ENCODE data around the gene FAM193B.
A peak's percentile ranks its signal among the peaks of the same experiment; 100 is the strongest.
"Not testable (repeated sequence)": the region's sequence is repeated elsewhere in the genome, so short reads cannot be mapped to it uniquely, and the experiment has no call there.

The FAM193B gene

DNA sequence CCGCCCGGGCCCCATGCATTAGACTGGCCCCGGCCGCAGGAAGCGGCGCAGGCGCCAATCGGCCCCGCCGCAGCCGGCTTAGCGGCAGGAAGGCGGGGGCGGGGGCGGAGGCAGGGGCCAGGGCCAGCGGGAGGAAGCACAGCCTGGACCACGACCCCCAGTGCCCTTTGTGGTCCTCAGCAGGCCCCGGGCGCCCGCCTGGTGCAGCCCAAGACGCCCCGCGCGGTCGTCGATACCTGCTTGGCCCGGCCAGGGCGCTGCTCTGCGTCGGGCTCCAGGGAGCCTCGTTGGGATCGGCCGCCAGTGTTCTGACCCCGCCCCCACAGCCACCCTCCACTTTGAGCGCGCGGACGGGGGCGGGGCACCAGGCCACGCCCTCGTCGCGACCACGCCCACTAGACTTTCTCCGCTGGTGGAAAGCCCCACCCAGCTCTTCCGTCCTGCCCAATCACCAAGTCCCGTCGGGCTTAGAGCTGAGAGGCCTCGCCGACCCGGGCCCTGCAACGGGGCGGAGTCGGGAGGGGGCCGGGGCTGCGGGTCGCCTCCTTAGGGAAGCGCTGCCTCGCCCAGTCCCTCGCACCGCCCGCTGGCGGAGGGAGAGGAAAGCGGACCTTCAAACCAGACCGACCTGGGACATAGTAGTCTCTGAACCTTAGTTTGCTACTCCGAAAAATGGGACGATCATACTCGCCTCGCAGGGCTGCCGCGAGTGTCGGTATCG lies 56.9 kb downstream of the FAM193B start, which contains the start of gene PDLIM7:
Gene PDLIM7 (minus strand): TSS at position 313 of the 721 bp plus-strand sequence. CDS start 1,092 bp downstream, outside the sequence.
- peak; percentile 95 for DNase-seq

DNA sequence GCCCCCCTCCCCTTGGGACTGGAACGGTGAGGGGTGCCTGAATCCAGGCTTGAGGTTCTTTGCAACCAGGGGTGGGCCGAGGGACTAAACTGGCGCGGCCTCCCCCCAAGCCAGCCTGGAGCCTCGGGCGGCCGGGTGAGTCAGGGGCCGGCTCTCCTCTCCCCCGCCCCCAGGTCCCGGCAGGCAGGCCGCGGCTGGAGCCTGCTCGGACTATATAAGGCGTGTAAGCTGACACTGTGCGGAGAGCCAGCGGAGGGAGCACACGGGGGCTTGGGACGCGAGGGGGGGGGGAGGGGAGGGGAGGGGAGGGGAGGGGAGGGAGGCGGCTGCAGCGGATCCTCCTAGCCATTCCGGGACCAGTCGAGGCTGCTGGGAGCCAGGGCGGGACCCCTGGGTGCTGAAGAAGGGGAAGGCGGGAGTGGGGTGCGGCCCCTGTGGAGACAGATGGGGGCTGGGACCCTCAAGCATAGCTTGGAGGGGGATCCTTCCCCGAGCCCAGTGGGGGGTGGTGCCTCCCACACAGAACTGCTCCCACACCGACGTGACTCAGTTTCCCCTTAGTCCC lies 57.6 kb downstream of the FAM193B start:
- DNase-seq: peak in 1 of 2 experiments; percentile 29

DNA sequence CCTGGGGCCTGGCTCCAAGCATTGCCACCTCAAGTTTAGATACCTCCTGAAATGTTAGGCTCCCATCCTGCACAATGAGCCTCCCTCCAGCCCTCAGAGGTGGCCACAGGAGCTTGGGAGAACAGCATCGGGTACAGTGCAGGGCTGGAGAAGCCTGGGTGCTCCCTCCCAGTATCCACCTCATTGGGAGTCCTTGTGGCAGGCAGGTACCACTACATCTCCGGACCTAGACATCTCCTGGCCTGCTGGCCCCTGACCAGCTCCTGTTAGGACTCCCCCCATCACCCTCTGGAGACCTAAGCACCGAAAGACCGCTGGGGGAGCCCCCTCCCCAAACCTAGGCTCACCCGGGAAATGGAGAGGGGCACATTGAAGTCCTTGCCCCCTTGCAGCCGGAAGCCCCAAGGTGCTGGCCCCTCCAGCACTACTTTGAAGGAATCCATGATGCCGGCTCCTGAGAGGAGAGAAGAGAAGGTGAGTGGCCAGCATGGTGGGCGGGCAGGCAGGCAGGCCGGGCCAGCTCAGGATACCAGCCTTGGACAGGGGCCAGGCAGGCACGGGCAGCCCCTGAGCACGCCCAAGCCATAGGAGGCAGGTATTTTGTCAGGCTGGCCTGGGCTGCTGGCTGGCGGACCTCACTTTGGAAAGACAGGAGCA lies 58.2 kb downstream of the FAM193B start:
- no peak for DNase-seq

DNA sequence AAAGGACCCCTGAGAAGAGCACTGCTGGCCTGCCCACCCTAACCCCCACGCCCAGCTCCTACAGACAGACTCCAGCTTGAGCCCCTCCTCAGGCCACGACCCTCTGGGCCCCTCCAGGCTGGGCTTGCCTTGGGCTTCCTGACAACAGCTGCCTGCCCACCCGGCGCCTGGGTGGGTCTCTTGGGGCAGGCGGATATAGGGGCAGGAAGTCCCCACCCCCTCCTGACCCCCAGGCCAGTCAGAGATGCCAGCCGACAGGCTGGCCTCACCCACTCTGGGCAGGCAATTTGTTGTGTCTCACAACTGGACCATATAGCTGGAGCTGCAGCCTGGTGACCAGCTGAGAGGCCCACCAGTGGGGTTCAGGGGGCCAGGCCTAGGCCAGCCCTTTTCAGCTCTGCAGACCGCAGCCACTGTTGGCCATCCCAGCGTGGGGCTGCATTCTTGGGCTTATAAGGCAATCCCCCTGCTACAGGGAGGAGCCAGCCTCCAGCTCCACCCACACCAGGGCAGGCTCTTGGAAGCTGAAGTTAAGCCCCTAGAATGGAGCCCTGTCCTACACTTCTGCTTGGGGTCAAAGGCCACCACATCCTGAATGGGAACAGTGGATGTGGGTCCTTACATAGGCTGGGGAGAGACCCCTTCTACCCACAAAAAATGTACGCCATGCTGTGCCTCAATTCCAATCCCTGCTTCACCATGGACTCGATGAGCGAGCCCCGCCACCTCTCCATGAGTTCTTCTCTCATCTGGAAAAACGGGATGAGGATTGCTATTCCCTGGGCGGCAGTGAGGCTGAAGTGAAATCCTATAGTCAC lies 58.9 kb downstream of the FAM193B start:
- no peak for DNase-seq

DNA sequence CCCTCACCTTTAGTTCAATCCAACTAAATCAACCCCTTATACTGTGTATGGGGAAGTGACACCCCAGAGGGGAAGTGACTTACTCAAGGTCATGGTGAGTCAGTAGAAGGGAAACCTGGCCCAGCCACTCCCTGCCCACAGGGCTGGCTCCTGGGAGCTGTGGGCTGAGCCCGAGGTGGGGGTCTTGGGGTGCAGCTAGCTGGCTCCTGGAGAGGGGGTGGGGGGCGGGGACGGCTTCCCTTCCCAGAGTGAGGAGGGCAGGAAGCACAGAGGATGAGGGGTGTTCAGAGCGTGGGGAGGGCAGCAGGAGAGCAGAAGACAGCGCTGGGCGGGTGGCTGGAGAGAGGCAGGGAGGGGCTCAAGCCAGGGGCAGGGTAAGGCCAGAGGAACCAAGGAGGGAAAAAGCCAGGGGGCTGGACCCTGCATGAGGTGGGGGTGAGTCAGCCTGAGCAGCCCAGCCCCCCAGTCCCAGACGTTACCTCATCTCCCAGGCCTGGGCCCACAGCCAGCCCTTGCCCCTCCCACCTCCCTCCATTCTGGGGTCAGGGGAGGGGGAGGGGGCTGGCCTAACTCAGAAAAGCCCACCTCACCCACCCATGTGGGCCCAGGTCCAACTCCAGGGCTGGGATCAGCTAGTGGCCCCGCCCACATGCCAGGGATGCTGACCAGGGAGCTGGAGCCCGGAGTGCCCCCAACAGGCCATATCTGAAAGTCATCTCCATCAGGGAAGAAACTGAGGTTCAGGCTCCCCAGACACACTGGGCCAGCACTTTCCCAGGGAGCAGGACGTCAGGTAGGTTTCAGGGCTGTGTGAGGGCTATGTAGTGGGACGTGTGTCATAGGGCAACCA lies 59.8 kb downstream of the FAM193B start:
- peak; percentile 36 to 46 for DNase-seq

DNA sequence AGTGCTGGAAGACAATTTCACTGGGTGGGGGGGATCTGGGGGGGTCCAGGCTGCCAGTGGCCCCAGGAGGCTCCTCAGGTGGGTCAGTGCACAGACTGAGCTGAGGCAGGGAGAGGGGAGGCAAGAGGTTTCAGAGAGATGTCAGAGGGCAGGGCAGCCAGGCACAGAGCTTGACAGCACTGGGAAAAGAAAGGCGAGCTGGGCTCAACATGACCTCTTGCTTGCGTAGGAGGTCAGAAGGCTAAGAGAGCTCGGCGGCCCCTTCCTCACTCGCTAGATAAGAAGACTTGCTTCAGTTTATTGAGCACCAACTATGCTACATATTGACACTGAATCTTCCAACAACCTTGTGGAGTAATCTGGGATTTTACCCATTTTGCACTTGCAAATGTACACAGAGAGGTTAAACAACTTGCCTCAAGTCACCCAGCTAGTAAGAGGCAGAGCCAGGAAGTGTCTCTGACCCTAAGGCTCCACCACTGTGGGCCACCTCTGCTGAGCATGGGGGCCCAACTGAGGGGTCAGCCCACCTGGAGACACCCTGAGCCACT lies 60.5 kb downstream of the FAM193B start:
- DNase-seq: no peak

DNA sequence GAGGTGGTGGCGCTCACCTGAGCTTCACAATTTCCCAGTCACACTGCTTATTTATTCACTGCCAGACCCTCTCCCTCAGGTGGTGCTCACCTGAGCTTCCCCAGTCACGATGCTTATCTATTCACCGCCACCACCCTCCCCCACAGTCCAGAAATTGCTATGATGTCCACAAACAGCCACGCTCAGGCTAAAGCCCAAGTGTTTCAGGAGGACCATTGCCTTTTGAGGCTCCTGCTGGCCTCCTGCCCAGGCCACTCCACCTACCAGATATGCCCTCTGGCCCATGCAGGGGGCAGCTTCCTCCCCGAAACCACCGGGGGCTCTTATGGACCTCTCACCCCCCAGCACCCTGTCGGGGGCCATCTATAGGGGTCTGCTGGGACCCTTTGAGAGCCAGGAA lies 61.5 kb downstream of the FAM193B start:
- DNase-seq: no peak

DNA sequence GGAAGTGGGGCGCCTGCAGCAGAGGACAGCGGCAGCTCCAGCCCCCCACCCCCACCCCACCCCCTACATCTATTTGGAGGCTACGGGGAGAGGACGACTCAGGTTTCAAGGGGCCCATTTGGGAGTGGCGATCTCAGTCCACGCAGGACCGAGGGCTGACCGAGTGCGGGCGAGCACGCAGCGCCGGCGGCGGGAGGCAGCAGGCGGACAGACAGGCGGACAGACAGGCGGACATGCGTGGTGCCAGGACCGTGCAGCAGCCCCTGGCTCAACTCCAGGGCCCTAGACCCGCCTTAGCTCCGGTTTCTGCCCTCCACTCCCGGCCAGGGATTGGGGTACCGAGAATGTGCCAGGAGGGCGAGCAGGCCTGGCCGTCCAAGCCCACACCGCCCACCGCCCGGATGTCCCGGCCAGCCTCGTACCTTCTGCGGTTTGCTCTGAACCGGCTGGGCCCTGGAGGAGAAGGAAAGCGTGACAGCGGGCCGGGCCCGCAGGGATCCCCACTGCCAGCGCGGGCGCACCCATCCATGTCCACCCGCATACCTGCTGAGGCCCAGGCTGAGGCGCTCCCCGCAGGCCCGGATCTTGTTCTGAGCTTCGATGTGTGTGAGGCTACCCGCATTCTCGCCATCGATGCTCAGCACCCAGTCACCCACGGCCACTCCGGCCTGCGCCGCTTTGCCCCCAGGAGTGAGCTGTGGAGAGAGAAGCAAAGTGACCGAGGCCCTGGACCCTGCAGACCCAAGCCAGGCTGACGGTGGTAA lies 62.2 kb downstream of the FAM193B start:
- no peak for DNase-seq

DNA sequence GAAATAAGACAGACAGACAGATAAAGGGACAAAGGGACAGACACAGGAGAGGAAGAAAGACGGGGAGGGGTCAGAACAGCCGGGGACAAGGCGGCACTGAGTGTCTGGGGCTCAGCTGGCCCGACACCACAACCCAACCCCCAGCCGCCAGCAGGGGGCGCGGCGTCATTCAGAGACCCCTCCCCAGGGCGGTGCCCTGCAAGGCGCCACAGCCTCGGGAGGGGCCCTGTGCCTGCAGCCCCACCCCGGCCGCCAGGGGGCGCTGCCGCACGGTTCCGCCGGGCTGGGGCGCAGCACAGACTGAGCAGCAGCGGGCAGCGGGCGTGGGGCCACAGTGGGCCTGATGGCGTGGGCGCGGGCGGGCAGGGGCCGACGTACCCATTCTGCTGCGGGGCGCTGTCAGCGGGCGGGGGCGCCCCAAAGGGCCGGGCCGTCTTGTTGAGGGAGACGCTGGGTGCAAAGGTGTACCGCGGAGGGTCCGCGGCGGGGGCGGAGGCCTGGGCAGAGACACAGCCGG lies 62.9 kb downstream of the FAM193B start:
- DNase-seq: peak; percentile 36 to 49

DNA sequence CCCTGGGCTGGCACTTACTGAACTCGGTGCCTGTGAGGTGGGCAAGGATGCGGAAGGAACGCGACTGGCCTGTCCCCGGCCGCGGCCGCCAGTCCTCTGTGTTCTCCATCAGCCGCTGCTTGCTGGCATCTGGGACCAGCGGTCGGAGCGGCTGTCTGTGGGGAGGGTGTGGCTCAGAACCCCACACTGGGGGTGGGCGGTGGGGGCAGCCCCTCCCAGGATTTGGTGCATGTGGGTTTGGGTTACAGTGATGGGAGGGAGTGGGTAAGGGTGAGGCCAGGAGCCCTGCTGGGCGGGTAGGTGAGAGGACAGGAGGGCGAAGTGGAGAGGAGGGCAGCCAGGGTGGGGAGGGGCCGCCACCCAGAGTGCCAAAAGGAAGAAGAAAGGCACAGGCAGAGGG lies 63.4 kb downstream of the FAM193B start:
- no peak for DNase-seq

DNA sequence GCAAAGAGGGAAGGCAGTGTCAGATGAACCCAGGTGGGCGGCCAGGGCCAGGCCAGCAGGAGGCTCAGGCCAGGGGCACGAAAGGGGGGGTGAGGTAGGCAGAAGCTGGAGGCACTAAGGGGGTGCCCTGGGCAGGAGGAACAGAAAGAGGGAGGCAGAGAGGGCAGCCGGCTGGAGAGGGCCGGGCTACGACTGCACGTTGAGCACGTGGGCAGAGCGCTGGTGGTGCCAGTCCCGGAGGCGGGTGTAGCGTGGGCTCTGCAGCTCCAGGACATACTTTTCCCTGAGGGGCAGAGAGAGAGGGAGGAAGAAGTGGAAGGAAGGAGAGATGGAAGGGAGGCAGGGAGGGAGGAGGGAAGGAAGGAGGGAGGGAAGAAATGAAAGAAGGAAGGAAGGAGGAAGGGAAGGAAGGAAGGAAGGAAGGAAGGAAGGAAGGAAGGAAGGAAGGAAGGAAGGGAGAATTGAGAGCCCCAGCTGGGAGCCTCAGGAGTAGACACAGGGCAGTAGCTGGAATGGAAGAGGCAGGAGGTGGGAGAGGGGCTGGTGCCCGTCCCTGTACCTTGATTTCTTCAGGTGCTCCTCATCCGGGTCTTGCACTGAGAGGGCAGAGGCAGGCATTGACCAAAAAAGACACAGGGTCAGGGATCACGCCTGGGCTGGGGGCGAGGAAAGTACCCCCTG lies 63.9 kb downstream of the FAM193B start:
- DNase-seq: no peak

DNA sequence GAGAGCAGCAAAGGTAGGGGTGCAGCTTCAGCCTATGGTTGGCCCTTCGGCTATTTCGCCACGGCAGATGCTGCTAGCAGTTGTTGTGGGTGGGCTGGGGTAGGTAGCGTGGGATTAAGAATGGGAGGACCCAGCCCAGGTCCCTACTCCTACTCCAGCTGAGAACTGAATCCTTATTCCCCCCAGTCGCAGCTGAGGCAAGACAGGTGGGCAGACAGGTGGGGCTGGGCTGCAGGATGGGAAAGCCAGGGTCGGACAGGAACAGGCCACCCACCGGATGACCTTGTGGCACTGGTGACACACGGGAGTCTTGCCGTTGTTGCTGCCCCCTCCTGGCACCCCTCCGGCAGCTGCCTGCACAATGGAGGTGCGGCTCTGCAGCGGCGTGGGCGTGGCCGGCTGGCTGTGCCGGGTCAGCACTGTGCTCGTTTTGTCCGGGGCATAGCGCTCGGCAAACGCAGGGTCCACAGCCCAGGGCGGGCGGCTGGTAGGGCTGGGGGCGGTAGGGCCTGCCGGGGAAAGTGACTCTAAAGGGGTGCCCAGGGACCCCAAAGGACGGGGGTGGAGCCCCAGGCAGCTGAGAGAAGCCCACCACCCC lies 65.1 kb downstream of the FAM193B start:
- DNase-seq: no peak

DNA sequence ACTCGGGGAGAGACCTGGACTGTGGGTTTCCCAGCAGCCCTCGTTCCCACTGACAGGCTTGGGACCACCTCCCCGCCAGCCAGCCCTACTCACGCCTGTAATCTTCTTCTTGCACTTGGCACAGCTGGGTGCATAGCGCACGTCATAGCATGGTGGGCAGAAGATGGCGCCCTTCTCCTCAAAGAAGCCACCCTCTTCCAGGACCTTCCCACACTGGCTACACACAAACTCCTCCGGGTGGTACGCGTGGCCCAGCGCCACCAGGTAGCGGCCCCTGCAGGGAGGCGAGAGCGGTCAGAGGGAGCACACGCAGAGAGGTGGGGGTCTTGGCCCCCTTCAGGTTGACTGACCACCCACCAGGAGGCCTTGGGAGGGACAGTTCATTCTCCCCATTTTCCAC lies 66.4 kb downstream of the FAM193B start:
- DNase-seq: no peak

DNA sequence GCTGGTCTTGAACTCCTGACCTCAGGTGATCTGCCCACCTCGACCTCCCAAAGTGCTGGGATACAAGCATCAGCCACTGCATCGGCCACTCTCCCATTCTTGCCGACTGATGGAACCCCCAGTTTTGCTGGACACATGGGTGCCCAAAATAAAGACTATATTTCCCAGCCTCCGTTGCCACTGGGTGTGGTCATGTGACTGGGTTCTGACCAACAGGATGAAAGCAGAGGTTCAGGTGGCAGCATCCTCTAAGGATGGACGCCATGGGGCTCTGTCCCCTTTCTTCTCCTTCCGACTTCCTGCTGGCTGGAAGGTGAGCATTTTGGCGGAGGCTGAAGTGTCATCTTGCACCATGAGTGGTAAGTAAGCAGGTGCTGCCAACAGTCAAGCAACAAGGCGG lies 67.2 kb downstream of the FAM193B start:
- DNase-seq: no peak

DNA sequence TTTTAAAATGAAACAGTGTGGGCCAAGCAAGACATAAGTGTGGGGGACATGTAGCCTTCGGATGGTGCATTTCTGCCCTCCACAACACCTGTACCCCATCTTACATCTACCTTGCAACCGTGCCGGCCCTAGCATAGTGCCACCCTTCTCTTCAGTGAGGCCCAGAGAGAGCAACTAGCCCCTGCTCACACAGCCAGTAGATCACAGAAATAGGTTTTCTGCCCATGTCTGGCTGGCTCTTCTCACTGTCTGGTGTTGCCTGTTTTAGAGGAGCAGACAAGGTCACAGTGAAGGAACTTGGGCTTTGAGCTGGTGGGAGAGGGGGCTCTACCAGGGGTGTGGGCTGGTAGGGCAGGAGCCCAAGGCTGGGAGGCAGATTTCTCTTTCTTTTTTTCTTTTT lies 68.1 kb downstream of the FAM193B start:
- DNase-seq: no peak

DNA sequence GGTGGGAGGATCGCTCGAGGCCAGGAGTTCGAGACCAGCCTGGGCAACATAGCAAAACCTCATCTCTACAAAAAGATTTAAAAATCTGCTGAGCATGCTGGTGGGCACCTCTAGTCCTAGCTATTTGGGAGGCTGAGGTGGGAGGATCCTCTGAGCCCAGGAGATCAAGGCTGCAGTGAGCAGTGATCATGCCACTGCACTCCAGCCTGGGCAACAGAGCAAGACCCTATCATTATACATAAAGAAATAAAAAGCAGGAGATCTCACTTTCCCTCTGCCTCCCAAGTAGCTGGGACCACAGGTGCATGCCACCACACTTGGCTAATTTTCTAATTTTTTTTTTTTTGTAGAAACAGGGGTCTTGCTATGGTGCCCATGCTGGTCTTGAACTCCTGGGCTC lies 68.6 kb downstream of the FAM193B start:
- not testable (repeated sequence) for DNase-seq

DNA sequence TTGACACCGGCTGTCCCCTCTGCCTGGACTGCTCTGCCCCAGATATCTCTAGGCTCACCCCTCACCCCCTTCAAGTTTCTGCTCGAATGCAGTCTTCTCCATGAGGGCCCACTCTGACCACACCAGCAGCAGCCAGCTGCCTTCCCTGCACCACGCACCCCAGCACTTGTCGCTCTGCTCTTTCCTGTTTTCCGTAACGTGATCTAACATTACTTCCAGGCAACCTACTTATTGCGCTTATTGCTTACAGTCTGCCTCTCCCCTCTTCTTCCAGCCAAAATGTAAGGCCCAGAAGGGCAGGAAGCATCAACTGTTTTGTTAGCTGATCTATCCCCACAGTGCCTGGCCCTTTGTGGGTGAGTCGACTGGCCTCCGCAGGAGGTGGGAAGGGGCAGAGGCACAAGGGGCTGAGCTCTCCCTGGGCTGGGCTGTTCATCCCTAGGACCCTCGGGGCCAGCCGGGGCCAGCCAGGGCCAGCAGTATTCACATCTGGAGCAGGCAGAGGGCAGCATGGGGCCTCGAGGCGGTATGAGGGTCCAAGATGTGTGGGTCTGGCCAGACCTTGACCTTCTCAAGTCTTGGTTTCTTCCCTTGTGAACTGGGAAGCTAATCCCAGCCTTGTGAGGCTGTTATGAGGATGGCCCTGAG lies 69.3 kb downstream of the FAM193B start:
- DNase-seq: no peak

DNA sequence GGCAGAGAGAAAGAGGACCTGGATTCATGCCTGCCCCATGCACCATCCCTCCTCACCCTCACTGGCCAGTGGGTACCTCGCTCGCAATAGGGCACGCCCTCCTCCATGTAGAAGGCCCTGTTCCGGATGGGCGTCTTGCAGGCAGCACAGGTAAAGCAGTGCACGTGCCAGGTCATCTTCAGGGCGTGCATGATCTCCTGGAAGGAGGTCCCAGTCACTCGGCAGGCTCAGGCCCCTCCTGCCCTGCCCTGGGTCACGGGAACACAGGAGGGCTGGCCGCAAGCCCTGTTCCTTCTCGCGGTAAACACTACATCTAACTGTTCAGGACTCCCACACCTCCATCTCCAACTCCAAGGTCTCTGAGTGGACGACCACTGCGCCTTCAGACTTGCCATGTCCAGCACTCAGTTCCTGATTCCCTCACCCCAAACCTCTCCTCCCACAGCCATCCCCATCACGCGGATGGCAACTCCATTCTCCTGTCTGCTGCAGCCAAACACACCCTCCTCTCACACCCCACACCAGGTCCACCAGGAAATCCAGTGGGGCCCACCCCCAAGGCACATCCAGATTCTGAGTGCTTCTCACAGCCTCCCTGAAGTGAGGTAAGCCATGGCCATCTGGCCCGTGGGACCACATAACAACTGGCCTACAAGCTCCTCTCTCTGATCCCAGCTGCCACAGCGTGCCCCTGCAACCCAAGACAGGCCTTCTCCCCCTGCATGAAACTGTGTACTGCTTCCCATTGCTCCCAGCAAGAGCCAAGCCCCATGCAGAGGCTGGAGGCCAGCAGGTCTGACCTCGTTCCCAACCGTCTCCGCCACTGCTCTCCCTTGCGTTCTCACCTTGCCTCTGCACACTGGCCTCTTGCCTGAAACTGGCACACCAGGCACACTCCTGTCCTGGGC lies 70.1 kb downstream of the FAM193B start:
- no peak for DNase-seq
